Upper lobe of left lung (tissue), 4 donors: ENCODE data around the gene LMCD1.

Experiments used
- CTCF ChIP-seq, 6 experiments: fragments of 450-650 bp in 4 of 6; fragments of 200-600 bp in 2 of 6; sonication (generic) in 2 of 6; IDR thresholded peaks; one replicate each; pipeline ENCODE4 v1.5.1; 2016 to 2019; ENCODE audit warnings: antibody characterized with exemption in 6 of 6
- EP300 ChIP-seq, 4 donors: sonication (generic); formaldehyde crosslinking; IDR thresholded peaks; one replicate each; pipeline ENCODE4 v1.5.1; 2017; ENCODE audit warnings: antibody characterized with exemption in 4 of 4, control low read depth in 2 of 4
- POLR2A ChIP-seq, 4 donors: fragments of 450-650 bp; IDR thresholded peaks; one replicate each; pipeline ENCODE4 v1.5.1; 2016 to 2017; ENCODE audit warnings: antibody characterized with exemption in 4 of 4, mild to moderate bottlenecking in 2 of 4
- POLR2AphosphoS5 ChIP-seq, 2 donors: sonication (generic); formaldehyde crosslinking; IDR thresholded peaks; one replicate each; pipeline ENCODE4 v1.5.1; 2017; ENCODE audit warnings: antibody characterized with exemption in 2 of 2

- no peak for TF ChIP-seq CTCF (IDR thresholded peaks at IDR 0.05)
- no peak for TF ChIP-seq POLR2AphosphoS5 (IDR thresholded peaks at IDR 0.05)
- TF ChIP-seq POLR2A (IDR thresholded peaks at IDR 0.05) = no peak
- TF ChIP-seq EP300 (IDR thresholded peaks at IDR 0.05) = no peak
Measured at GRCh38 chr3:8550611-8551010, 49.0 kb downstream of the LMCD1 start.
